Psoas muscle (tissue), 8 donors: ENCODE measurements around the gene ISX. TPM values are rescaled to one million over a fixed set of nuclear protein-coding genes. Genes with fewer than 3 reads are reported as not detected.

ENCODE experiments used
- ATAC-seq, 4 donors: fragments of 200-7000 bp; cut with Tn5 transposase; one replicate each; pipeline ENCODE4 v1.9.1; 2020; ENCODE audit warnings: moderate library complexity in 3 of 4, mild to moderate bottlenecking in 2 of 4
- DNase-seq, 2 donors: peaks; one replicate each; pipeline ENCODE4 v3.0.0-alpha.2; 2020
- H3K27ac ChIP-seq: fragments of 200-600 bp; one replicate; pipeline ENCODE4 v1.8.0; 2022
- H3K27me3 ChIP-seq, 3 donors: fragments of 200-600 bp in 1 of 3; one replicate each; pipeline versions ENCODE4 v1.6.1 to v1.8.0; 2013 to 2022; ENCODE audit warnings: low read length in 2 of 3, mild to moderate bottlenecking in 2 of 3, moderate library complexity in 1 of 3; ENCODE audit not compliant: insufficient read depth in 3 of 3
- H3K36me3 ChIP-seq, 2 donors: fragments of 200-600 bp in 1 of 2; one replicate each; pipeline versions ENCODE4 v1.6.1 to v1.8.0; 2013 to 2022; ENCODE audit warnings: low read depth in 1 of 2, mild to moderate bottlenecking in 1 of 2, moderate library complexity in 1 of 2; ENCODE audit not compliant: insufficient read depth in 1 of 2
- H3K4me1 ChIP-seq: fragments of 200-600 bp; one replicate; pipeline ENCODE4 v1.8.0; 2022
- H3K4me3 ChIP-seq: fragments of 200-600 bp; one replicate; pipeline ENCODE4 v1.8.0; 2022; ENCODE audit warnings: mild to moderate bottlenecking
- H3K9me3 ChIP-seq: fragments of 200-600 bp; one replicate; pipeline ENCODE4 v1.8.0; 2022
- WGBS, 3 donors: extraction: QIAGEN DNeasy Blood & Tissue Kit; methylation state at CpG; one replicate each; pipeline versions ENCODE4 v1.1.6 to v1.1.7; 2013; 5-methylcytosine and 5-hydroxymethylcytosine counted together
- intact Hi-C, 2 donors: fragments of 100-400 bp; cut with DNase I; formaldehyde crosslinking; loops; one replicate each; pipeline versions ENCODE4 v1.11.0 to v1.14.2; 2022
- polyA plus RNA-seq, 3 donors: library from polyadenylated mRNA; stranded (reverse); fragments of 200-250 nt; gene quantifications; one replicate each; pipeline ENCODE4 v1.2.3, GENCODE V29; 2013
- total RNA-seq, 4 donors: library from RNA; stranded (reverse); fragmentation: NEBNext Ultra II Directional in 2 of 4; extraction: Animal tissue kit (Norgen Biotek cat#: 25700) in 2 of 4; gene quantifications; one replicate each; pipeline versions ENCODE4 v1.2.1 to v1.2.4, GENCODE V29; 2021 to 2023
- TF ChIP-seq, protein P1 (sequence below): fragments of 200-600 bp; IDR thresholded peaks from one replicate; pipeline ENCODE4 v1.8.0; 2022; ENCODE audit warnings: antibody characterized with exemption
- donor health status: healthy with polysubstance abuse.
- donor health status: DM: no; HTN: no; CAD: no; lungs with moderate emphysema.
- donor health status: Bipolar disorder and iron deficiency.
- donor health status: healthy.
- donor health status: DM: yes; HTN: yes; CAD: no.
- donor health status: DM: no; HTN: no; CAD: no.
- donor health status: DM: no; HTN: no; CAD: no.
- donor health status: DM: yes; HTN: yes; CAD: no.

ISX gene
- total and polyA plus RNA-seq, 7 donors = 0.01 TPM; not detected in 6

DNA sequence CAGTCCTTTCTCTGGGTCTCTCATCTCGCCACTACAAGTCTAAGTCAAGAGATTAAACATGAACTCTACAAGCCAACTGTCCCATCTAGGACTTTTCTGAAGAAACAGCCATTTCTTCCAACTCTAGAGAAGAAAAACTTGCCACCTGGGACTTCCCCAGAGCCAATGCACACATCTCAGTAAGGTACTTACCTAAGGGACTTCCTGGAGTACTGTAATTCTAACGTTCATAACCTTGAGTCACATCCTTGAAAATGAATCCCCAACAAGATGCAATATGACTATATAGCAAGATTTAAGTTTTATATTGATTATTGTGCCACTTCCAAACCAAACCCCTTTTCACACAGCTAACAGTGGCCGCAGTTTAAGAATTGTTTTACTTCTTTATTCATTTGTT lies 11.9 kb upstream of the ISX start:
- WGBS, 3 donors = 64 to 71% (median 68%) methylated on average over 3 of the region's 3 CpGs
- intact Hi-C loops = no loop called here
- Histone ChIP-seq H3K4me3 (no peak overlapping the region), H3K9me3 (peaks cover 4% of the 10 kb centered on the region), H3K27ac (no peak overlapping the region), H3K27me3 (peaks cover 0 to 2% (median 0%) of the 10 kb centered on the region in 3 donors), H3K4me1 (no peaks in the 10 kb centered on the region), H3K36me3 (no peaks in the 10 kb centered on the region)
- TF ChIP-seq, protein P1, sequence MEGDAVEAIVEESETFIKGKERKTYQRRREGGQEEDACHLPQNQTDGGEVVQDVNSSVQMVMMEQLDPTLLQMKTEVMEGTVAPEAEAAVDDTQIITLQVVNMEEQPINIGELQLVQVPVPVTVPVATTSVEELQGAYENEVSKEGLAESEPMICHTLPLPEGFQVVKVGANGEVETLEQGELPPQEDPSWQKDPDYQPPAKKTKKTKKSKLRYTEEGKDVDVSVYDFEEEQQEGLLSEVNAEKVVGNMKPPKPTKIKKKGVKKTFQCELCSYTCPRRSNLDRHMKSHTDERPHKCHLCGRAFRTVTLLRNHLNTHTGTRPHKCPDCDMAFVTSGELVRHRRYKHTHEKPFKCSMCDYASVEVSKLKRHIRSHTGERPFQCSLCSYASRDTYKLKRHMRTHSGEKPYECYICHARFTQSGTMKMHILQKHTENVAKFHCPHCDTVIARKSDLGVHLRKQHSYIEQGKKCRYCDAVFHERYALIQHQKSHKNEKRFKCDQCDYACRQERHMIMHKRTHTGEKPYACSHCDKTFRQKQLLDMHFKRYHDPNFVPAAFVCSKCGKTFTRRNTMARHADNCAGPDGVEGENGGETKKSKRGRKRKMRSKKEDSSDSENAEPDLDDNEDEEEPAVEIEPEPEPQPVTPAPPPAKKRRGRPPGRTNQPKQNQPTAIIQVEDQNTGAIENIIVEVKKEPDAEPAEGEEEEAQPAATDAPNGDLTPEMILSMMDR = no peak
- ATAC-seq = no peak
- DNase-seq = no peak

DNA sequence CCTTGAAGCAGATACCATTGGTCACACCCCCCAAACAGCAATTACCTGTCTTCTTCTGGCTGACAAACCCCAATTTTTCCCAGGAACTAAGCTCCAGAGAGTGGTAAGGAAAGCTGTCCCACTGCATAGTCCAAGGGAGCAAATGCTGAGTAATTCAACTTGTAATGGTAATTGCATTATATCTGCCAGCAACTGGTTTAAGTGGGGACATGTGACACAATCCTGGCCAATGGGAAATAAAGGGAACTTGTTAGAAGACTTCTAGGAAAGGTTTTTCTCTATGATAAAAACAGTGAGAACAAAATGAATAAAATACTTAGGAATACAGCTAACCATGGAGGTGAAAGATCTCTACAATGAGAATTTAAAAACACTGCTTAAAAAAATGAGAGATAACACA lies 9.5 kb upstream of the ISX start:
- TF ChIP-seq, protein P1 = no peak
- ATAC-seq (no peak), DNase-seq (no peak)
- H3K27me3 ChIP-seq = peaks cover 0 to 2% (median 0%) of the 10 kb centered on the region in 3 donors
- peaks cover 4% of the 10 kb centered on the region for H3K9me3 ChIP-seq
- no peak overlapping the region for H3K4me3 ChIP-seq
- H3K27ac ChIP-seq = no peak overlapping the region
- no peaks in the 10 kb centered on the region for H3K36me3 ChIP-seq
- no peaks in the 10 kb centered on the region for H3K4me1 ChIP-seq
- intact Hi-C loops = no loop called here

DNA sequence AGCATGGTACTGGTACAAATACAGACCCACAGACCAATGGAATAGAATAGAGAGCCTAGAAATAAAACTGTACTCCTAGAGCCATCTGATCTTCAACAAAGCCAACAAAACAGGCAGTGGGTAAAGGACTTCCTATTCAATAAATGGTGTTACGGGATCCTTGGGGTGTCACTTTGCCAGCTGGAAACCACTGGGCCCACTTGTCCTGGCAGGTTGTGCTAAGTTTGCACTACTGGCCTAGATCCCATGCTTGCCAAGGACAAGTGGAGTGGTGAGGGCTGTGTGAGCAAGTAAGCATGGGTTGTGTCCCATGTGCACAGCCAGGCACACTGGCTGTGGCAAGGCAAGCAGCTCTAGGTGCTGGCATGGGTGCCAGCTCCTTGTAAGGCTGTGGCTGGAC lies 8.8 kb upstream of the ISX start:
- H3K4me1 ChIP-seq = no peaks in the 10 kb centered on the region
- WGBS, 3 donors = 28 to 75% (median 47%) methylated on average over 1 of the region's 1 CpG
- H3K4me3 ChIP-seq = no peak overlapping the region
- intact Hi-C loops = no loop called here
- TF ChIP-seq, protein P1 = no peak
- no peak overlapping the region for H3K27ac ChIP-seq
- DNase-seq = no peak
- H3K36me3 ChIP-seq = no peaks in the 10 kb centered on the region
- peaks cover 4% of the 10 kb centered on the region for H3K9me3 ChIP-seq
- no peak for ATAC-seq
- H3K27me3 ChIP-seq = peaks cover 0 to 2% (median 0%) of the 10 kb centered on the region in 3 donors

DNA sequence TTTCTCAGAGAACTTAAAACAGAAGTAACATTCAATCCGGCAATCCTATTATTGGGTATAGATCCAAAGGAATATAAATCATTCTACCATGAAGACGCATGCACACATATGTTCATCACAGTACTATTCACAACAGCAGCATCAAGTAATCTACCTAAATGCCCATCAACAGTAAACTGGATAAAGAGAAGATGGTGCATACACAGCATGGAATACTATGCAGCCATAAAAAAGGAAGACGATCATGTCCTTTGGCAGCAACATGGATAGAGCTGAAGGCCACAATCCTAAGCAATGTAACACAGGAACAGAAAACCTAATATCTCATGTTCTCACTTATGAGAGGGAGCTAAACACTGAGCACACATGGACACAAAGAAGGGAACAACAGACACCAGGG lies 6.3 kb upstream of the ISX start:
- Histone ChIP-seq H3K4me3 (no peak overlapping the region), H3K27ac (no peak overlapping the region), H3K27me3 (peaks cover 0 to 2% (median 0%) of the 10 kb centered on the region in 3 donors), H3K4me1 (no peaks in the 10 kb centered on the region), H3K9me3 (peaks cover 4% of the 10 kb centered on the region), H3K36me3 (no peaks in the 10 kb centered on the region)
- intact Hi-C loops = no loop called here
- DNase-seq = no peak
- TF ChIP-seq, protein P1 = no peak
- no peak for ATAC-seq
- 84 to 95% (median 87%) methylated on average over 3 of the region's 3 CpGs for WGBS, 3 donors

DNA sequence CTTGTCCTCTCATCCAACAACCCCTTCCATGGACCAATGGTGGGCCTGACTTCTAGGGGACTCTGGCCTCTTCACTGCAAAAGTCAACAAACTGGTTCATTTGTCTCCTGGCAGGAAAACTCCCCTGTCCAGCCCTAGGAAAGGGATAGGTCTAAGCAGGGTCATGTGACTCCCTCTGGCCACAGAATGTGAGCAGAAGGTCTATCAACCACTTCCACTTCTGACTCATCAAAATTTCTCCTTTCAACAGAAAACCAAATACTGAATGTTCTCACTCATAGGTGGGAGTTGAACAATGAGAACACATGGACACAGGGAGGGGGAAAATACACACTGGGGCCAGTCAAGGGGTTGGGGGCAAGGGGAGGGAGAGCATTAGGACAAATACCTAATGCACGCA lies 1.3 kb upstream of the ISX start:
- TF ChIP-seq, protein P1 = no peak
- DNase-seq (no peak), ATAC-seq (no peak)
- no peak overlapping the region for H3K4me3 ChIP-seq
- no peaks in the 10 kb centered on the region for H3K36me3 ChIP-seq
- H3K9me3 ChIP-seq = no peaks in the 10 kb centered on the region
- H3K27me3 ChIP-seq = no peaks in the 10 kb centered on the region
- no peaks in the 10 kb centered on the region for H3K4me1 ChIP-seq
- no peak overlapping the region for H3K27ac ChIP-seq
- WGBS, 3 donors = 91 to 100% (median 98%) methylated on average over 1 of the region's 1 CpG
- intact Hi-C loops = no loop called here
